ENCODE data around the gene MEIOB. TPM values are rescaled to one million over a fixed set of nuclear protein-coding genes. Genes with fewer than 3 reads are reported as not detected.

Gene MEIOB
- total and polyA plus RNA-seq, 4 donors: 0.21 to 0.28 TPM; not detected in 2

DNA sequence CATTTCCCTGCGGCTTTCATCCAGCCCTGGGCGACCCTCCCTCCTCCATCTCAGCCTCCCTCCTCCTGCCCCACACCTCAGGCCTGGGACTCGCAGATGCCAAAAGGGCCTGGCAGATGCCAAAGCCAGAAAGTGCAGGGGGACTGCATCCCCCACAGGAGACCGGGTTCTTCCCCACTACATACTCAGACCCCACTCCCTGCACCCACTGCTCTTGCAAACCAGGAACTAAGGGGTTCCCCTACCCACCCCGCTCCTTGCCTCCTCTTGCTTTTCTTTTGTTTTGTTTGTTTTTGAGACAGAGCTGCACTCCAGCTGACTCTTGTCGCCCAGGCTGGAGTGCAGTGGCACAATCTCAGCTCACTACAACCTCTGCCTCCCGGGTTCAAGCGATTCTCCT, 43.0 kb upstream of the MEIOB start:
- Histone ChIP-seq H3K4me1 (ENCODE audit: control insufficient read depth in 5 of 5, insufficient read depth in 5 of 5, low read length in 5 of 5) (peaks cover 0 to 10% (median 0%) of the 10 kb centered on the region in 5 donors), H3K9me3 (ENCODE audit: control insufficient read depth in 4 of 4, insufficient read depth in 3 of 4, low read length in 3 of 4) (peaks cover 0 to 4% (median 0%) of the 10 kb centered on the region in 4 donors), H3K4me3 (no peak overlapping the region), H3K9ac (ENCODE audit: insufficient read depth in 1 of 2, low read length in 2 of 2) (no peak overlapping the region), H3K27me3 (ENCODE audit: control insufficient read depth in 3 of 3, insufficient read depth in 3 of 3, low read length in 2 of 3) (peaks cover 7 to 36% (median 24%) of the 10 kb centered on the region in 3 donors), H3K36me3 (ENCODE audit: control insufficient read depth in 4 of 4, insufficient read depth in 4 of 4, low read length in 4 of 4) (no peaks in the 10 kb centered on the region), H3K27ac (ENCODE audit: low read depth in 1 of 2, low read length in 1 of 2) (no peak overlapping the region)
- 46 to 53% methylated on average over 8 of the region's 8 CpGs for WGBS, 2 donors
- ATAC-seq (ENCODE audit: insufficient read depth, low FRiP score): no peak
- TF ChIP-seq, protein P1, sequence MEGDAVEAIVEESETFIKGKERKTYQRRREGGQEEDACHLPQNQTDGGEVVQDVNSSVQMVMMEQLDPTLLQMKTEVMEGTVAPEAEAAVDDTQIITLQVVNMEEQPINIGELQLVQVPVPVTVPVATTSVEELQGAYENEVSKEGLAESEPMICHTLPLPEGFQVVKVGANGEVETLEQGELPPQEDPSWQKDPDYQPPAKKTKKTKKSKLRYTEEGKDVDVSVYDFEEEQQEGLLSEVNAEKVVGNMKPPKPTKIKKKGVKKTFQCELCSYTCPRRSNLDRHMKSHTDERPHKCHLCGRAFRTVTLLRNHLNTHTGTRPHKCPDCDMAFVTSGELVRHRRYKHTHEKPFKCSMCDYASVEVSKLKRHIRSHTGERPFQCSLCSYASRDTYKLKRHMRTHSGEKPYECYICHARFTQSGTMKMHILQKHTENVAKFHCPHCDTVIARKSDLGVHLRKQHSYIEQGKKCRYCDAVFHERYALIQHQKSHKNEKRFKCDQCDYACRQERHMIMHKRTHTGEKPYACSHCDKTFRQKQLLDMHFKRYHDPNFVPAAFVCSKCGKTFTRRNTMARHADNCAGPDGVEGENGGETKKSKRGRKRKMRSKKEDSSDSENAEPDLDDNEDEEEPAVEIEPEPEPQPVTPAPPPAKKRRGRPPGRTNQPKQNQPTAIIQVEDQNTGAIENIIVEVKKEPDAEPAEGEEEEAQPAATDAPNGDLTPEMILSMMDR (IDR thresholded peaks at IDR 0.05; ENCODE audit: control extremely low read depth, extremely low read depth): no peak
- no peak for DNase-seq

DNA sequence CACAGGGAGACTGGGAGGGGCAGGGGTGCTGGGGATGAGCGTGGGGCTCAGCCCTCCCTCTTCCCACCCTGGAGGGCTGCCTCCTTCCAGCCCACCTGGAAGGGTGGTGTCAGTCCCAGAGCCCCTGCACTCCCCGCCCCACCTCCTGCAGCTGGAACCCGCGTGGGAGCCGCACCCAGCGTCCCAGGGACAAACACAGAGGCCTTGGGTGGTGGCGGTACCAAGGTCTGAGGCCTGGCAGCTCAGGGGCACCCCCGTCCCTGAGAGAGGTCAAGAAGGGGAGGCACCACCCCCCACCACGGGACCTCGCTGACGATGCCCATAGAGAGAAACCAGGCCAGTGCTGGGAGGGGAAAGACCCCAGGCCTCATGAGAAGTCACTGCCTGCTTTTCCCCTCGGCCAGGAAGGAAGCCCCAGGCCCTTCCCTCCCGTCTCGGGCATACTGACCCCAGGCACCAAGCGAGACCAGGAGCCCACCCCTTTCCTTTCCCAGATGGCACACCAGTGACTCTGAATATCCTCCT, 42.2 kb upstream of the MEIOB start:
- Histone ChIP-seq H3K9ac (ENCODE audit: insufficient read depth in 1 of 2, low read length in 2 of 2) (no peak overlapping the region), H3K36me3 (ENCODE audit: control insufficient read depth in 4 of 4, insufficient read depth in 4 of 4, low read length in 4 of 4) (no peaks in the 10 kb centered on the region), H3K4me1 (ENCODE audit: control insufficient read depth in 5 of 5, insufficient read depth in 5 of 5, low read length in 5 of 5) (peaks cover 0 to 10% (median 0%) of the 10 kb centered on the region in 5 donors), H3K27ac (ENCODE audit: low read depth in 1 of 2, low read length in 1 of 2) (no peak overlapping the region), H3K9me3 (ENCODE audit: control insufficient read depth in 4 of 4, insufficient read depth in 3 of 4, low read length in 3 of 4) (peaks cover 0 to 4% (median 0%) of the 10 kb centered on the region in 4 donors), H3K4me3 (no peak overlapping the region), H3K27me3 (ENCODE audit: control insufficient read depth in 3 of 3, insufficient read depth in 3 of 3, low read length in 2 of 3) (peaks cover under 1 to 31% (median 19%) of the 10 kb centered on the region in 3 donors)
- TF ChIP-seq, protein P1 (IDR thresholded peaks at IDR 0.05; ENCODE audit: control extremely low read depth, extremely low read depth): no peak
- DNase-seq (no peak), ATAC-seq (ENCODE audit: insufficient read depth, low FRiP score) (no peak)
- WGBS, 2 donors: 40% methylated on average over 14 to 15 of the region's 15 CpGs

DNA sequence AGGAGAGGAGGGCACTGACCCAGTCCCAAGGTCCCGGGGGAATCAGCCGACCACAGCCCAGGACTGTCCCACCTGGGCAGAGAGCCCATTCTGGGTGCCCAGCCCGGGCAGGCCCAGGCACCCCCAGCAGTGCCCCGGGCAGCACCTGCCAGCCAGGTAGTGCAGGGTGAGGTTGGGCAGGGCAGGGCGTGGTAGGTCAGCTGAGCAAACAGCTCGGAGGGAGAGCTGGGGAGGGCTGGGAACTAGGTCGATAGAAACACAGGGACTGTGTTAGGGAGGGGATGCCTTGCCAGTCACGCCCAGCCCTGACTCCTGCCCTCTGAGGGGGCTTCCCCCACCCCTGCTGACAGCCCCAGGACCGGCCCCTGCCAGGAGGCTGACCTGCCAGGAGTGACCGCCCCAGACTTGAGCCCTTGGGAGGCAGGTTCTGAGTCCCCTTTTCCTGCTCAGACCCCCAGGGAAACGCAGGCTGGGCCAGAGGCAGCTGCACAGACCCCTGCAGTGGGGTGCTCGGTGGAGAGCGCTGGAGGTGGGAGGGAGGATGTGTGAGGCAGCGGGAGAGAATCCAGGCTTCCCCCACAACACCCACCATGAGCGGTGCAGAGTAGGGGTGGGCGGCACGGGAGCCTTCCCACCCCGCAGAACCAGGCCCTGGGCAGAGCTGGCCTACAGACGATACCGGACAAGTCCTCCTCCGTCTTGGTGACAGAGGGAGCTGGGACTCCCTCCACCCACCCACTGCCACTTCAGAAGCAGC, 41.5 kb upstream of the MEIOB start:
- WGBS, 2 donors: 53 to 56% methylated on average over 21 of the region's 21 CpGs
- Histone ChIP-seq H3K9me3 (ENCODE audit: control insufficient read depth in 4 of 4, insufficient read depth in 3 of 4, low read length in 3 of 4) (peaks cover 0 to 2% (median 0%) of the 10 kb centered on the region in 4 donors), H3K4me1 (ENCODE audit: control insufficient read depth in 5 of 5, insufficient read depth in 5 of 5, low read length in 5 of 5) (peaks cover 0 to 7% (median 0%) of the 10 kb centered on the region in 5 donors), H3K27ac (ENCODE audit: low read depth in 1 of 2, low read length in 1 of 2) (no peak overlapping the region), H3K9ac (ENCODE audit: insufficient read depth in 1 of 2, low read length in 2 of 2) (no peak overlapping the region), H3K27me3 (ENCODE audit: control insufficient read depth in 3 of 3, insufficient read depth in 3 of 3, low read length in 2 of 3) (peaks cover 0 to 28% (median 14%) of the 10 kb centered on the region in 3 donors), H3K4me3 (no peak overlapping the region), H3K36me3 (ENCODE audit: control insufficient read depth in 4 of 4, insufficient read depth in 4 of 4, low read length in 4 of 4) (no peaks in the 10 kb centered on the region)
- ATAC-seq (ENCODE audit: insufficient read depth, low FRiP score): no peak
- peak in 1 of 3 donors; percentile 35 for DNase-seq
- TF ChIP-seq, protein P1 (IDR thresholded peaks at IDR 0.05; ENCODE audit: control extremely low read depth, extremely low read depth): no peak

Measured in lung (tissue), 12 donors.